Esophagus muscularis mucosa (tissue), 4 donors: ENCODE data around the gene BICC1. TPM values are rescaled to one million over a fixed set of nuclear protein-coding genes. Genes with fewer than 3 reads are reported as not detected.

Experiments
- DNase-seq: peaks from one replicate; pipeline ENCODE4 v3.0.0-alpha.2; 2017; ENCODE audit errors: extremely low spot score
- H3K27ac ChIP-seq, 4 donors: fragments of 200-600 bp; sonication (generic); replicated peaks in 1 of 4; 1 replicate in 3 of 4; 2 replicates in 1 of 4; pipeline ENCODE4 v1.5.1; 2016 to 2019; ENCODE audit warnings: mild to moderate bottlenecking in 1 of 4
- H3K27me3 ChIP-seq, 4 donors: fragments of 200-600 bp; sonication (generic); one replicate each; pipeline versions ENCODE4 v1.5.1 to v1.6.0; 2016 to 2019
- H3K36me3 ChIP-seq, 4 donors: fragments of 200-600 bp; sonication (generic); one replicate each; pipeline ENCODE4 v1.5.1; 2016 to 2019
- H3K4me1 ChIP-seq, 4 donors: fragments of 200-600 bp; sonication (generic); one replicate each; pipeline ENCODE4 v1.5.1; 2016 to 2019
- H3K4me3 ChIP-seq, 4 donors: fragments of 200-600 bp; sonication (generic); 1 replicate in 2 of 4; 2 replicates in 2 of 4; pipeline ENCODE4 v1.5.1; 2016 to 2019; ENCODE audit warnings: mild to moderate bottlenecking in 4 of 4, moderate library complexity in 1 of 4
- H3K9me3 ChIP-seq, 4 donors: fragments of 200-600 bp; sonication (generic); 1 replicate in 3 of 4; 2 replicates in 1 of 4; pipeline ENCODE4 v1.5.1; 2016 to 2019
- CTCF ChIP-seq, 3 experiments: fragments of 200-600 bp in 2 of 3; fragments of 450-650 bp in 1 of 3; sonication (generic) in 2 of 3; IDR thresholded peaks; one replicate each; pipeline ENCODE4 v1.5.1; 2017 to 2019; ENCODE audit warnings: antibody characterized with exemption in 3 of 3, mild to moderate bottlenecking in 2 of 3, moderate library complexity in 1 of 3
- EP300 ChIP-seq: sonication (generic); formaldehyde crosslinking; IDR thresholded peaks from one replicate; pipeline ENCODE4 v1.6.1; 2017; ENCODE audit warnings: antibody characterized with exemption
- POLR2A ChIP-seq: fragments of 450-650 bp; IDR thresholded peaks from one replicate; pipeline ENCODE4 v1.6.1; 2017; ENCODE audit warnings: antibody characterized with exemption, moderate library complexity, mild to moderate bottlenecking, low read depth
- POLR2AphosphoS5 ChIP-seq, 2 donors: sonication (generic); formaldehyde crosslinking; IDR thresholded peaks; one replicate each; pipeline ENCODE4 v1.6.1; 2017; ENCODE audit warnings: antibody characterized with exemption in 2 of 2
- WGBS: methylation state at CpG from one replicate; pipeline ENCODE4 v1.1.5; 2018; 5-methylcytosine and 5-hydroxymethylcytosine counted together
- intact Hi-C: fragments of 100-400 bp; cut with DNase I; formaldehyde crosslinking; loops from one replicate; pipeline ENCODE4 v1.15.1; 2023
- total RNA-seq, 4 donors: library from RNA; depleted of rRNA; stranded (reverse); fragments of >200 nt; gene quantifications; one replicate each; pipeline versions ENCODE4 v1.1.0 to v1.2.1, GENCODE V29; 2016

The BICC1 gene
- total RNA-seq, 4 donors from 2014 or later, result 19.1 to 24.9 (median 20.5) TPM

GRCh38 chr10:58693919-58694318 lies 181.2 kb downstream of the BICC1 start:
- DNase-seq, result no peak
- Histone ChIP-seq H3K27ac (no peak overlapping the region), H3K4me1 (peaks cover 0 to 5% (median 5%) of the 10 kb centered on the region in 4 donors), H3K4me3 (no peak overlapping the region), H3K36me3 (no peaks in the 10 kb centered on the region), H3K27me3 (no peaks in the 10 kb centered on the region), H3K9me3 (peaks cover 0 to 13% (median 6%) of the 10 kb centered on the region in 4 donors)
- intact Hi-C loops, result no loop called here
- TF ChIP-seq CTCF (IDR thresholded peaks at IDR 0.05) (no peak), POLR2AphosphoS5 (IDR thresholded peaks at IDR 0.05) (no peak), POLR2A (no peak), EP300 (no peak)
- WGBS, result 88% methylated on average over 2 of the region's 2 CpGs

GRCh38 chr10:58695022-58695421 lies 182.3 kb downstream of the BICC1 start:
- intact Hi-C loops, result no loop called here
- TF ChIP-seq POLR2AphosphoS5 (IDR thresholded peaks at IDR 0.05) (no peak), POLR2A (no peak), EP300 (no peak), CTCF (IDR thresholded peaks at IDR 0.05) (no peak)
- Histone ChIP-seq H3K36me3 (no peaks in the 10 kb centered on the region), H3K27me3 (peaks cover 0 to 3% (median 0%) of the 10 kb centered on the region in 4 donors), H3K27ac (no peak overlapping the region), H3K4me3 (no peak overlapping the region), H3K4me1 (peaks cover 0 to 14% (median 8%) of the 10 kb centered on the region in 4 donors), H3K9me3 (peaks cover 0 to 13% (median 6%) of the 10 kb centered on the region in 4 donors)
- DNase-seq, result no peak
- 55% methylated on average over 5 of the region's 5 CpGs for WGBS

GRCh38 chr10:58696736-58697135 lies 184.1 kb downstream of the BICC1 start:
- DNase-seq, result no peak
- Histone ChIP-seq H3K4me3 (no peak overlapping the region), H3K36me3 (no peaks in the 10 kb centered on the region), H3K27ac (no peak overlapping the region), H3K4me1 (peaks cover 0 to 31% (median 23%) of the 10 kb centered on the region in 4 donors), H3K9me3 (peaks cover 0 to 7% (median 6%) of the 10 kb centered on the region in 4 donors), H3K27me3 (peaks cover 0 to 3% (median 0%) of the 10 kb centered on the region in 4 donors)
- WGBS, result 57% methylated on average over 4 of the region's 4 CpGs
- intact Hi-C loops, result no loop called here
- TF ChIP-seq EP300, result no peak
- TF ChIP-seq CTCF (IDR thresholded peaks at IDR 0.05), result no peak
- no peak for TF ChIP-seq POLR2A
- TF ChIP-seq POLR2AphosphoS5 (IDR thresholded peaks at IDR 0.05), result no peak

- H3K9me3 ChIP-seq, result no peaks in the 10 kb centered on the region
- H3K36me3 ChIP-seq, result no peaks in the 10 kb centered on the region
- intact Hi-C loops, result no loop called here
- no peak overlapping the region for H3K27ac ChIP-seq
- H3K4me3 ChIP-seq, result no peak overlapping the region
- DNase-seq, result no peak
- peaks cover 0 to 3% (median 0%) of the 10 kb centered on the region in 4 donors for H3K27me3 ChIP-seq
- peaks cover 0 to 41% (median 29%) of the 10 kb centered on the region in 4 donors for H3K4me1 ChIP-seq
- 93% methylated on average over 3 of the region's 3 CpGs for WGBS
- TF ChIP-seq POLR2A, result no peak
- TF ChIP-seq POLR2AphosphoS5 (IDR thresholded peaks at IDR 0.05), result no peak
- no peak for TF ChIP-seq EP300
- no peak for TF ChIP-seq CTCF (IDR thresholded peaks at IDR 0.05)
Observed at GRCh38 chr10:58697691-58698090, 185.0 kb downstream of the BICC1 start.
